ENCODE results near the gene BNC2. TPM values are rescaled to one million over a fixed set of nuclear protein-coding genes. Genes with fewer than 3 reads are reported as not detected.
"Not testable (repeated sequence)": the region's sequence is repeated elsewhere in the genome, so short reads cannot be mapped to it uniquely, and the experiment has no call there.

BNC2 gene
- polyA plus RNA-seq, 4 donors: 0.81 to 11.1 (median 1.3) TPM; not detected in 1

DNA sequence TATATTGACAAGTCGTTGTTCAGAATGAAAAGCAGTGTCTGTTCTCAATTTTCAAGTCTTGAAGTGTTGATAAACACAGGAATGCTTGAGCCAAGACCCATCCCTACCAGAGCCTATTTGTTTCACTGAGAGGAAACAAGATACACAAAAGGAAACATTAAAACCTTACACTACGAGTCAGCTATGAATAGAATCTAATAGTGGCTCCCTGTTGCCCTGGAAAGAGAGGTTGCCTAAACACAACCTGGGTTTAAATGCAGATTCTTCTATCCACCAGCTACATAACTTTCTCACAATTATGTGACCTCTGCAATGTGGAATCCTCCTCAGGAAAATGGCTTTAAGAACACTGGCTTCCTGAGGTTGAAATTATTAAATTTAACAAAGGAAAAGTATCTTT, 29.1 kb upstream of the BNC2 start:
- no peak overlapping the region for H3K4me3 ChIP-seq (ENCODE audit: low read depth in 1 of 3, low read length in 3 of 3)
- H3K4me1 ChIP-seq (ENCODE audit: control insufficient read depth in 3 of 3, insufficient read depth in 2 of 3, low read depth in 1 of 3, low read length in 2 of 3): no peaks in the 10 kb centered on the region
- FAIRE-seq: no peak
- 10 to 25% (median 15%) methylated on average over 2 of the region's 2 CpGs for WGBS, 3 donors
- no peak overlapping the region for H3K27ac ChIP-seq (ENCODE audit: low read depth in 1 of 3, low read length in 2 of 3)
- no peaks in the 10 kb centered on the region for H3K36me3 ChIP-seq (ENCODE audit: control insufficient read depth in 3 of 3, insufficient read depth in 2 of 3, low read depth in 1 of 3, low read length in 3 of 3)
- no peaks in the 10 kb centered on the region for H3K27me3 ChIP-seq (ENCODE audit: control insufficient read depth in 3 of 3, insufficient read depth in 3 of 3, low read length in 3 of 3)
- no peaks in the 10 kb centered on the region for H3K9me3 ChIP-seq (ENCODE audit: control insufficient read depth in 2 of 2, insufficient read depth in 1 of 2, low read depth in 1 of 2, low read length in 1 of 2)
- no peak for DNase-seq

DNA sequence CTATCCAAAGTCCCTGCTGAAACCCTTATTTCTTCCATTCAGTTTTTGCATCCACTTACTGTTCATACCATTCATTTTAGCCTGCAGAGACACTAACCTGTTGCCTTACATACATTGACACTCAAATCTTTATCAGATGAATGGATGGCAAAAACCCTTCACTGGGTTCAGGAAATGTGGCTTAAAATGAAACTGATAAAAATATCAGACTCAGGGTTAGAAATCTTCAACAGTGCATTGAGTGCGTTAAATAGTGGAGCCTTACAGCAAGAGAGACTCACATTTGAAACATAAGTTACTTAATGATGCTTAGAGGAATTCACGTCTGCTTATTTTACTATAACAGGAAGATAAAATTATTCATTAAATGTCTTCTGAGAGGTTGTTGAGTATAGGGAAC, 28.0 kb upstream of the BNC2 start:
- Histone ChIP-seq H3K27me3 (ENCODE audit: control insufficient read depth in 3 of 3, insufficient read depth in 3 of 3, low read length in 3 of 3) (no peaks in the 10 kb centered on the region), H3K4me1 (ENCODE audit: control insufficient read depth in 3 of 3, insufficient read depth in 2 of 3, low read depth in 1 of 3, low read length in 2 of 3) (no peaks in the 10 kb centered on the region), H3K4me3 (ENCODE audit: low read depth in 1 of 3, low read length in 3 of 3) (no peak overlapping the region), H3K27ac (ENCODE audit: low read depth in 1 of 3, low read length in 2 of 3) (no peak overlapping the region), H3K9me3 (ENCODE audit: control insufficient read depth in 2 of 2, insufficient read depth in 1 of 2, low read depth in 1 of 2, low read length in 1 of 2) (no peaks in the 10 kb centered on the region), H3K36me3 (ENCODE audit: control insufficient read depth in 3 of 3, insufficient read depth in 2 of 3, low read depth in 1 of 3, low read length in 3 of 3) (no peaks in the 10 kb centered on the region)
- DNase-seq (no peak), FAIRE-seq (no peak)
- WGBS, 3 donors: 70 to 76% (median 75%) methylated on average over 2 of the region's 2 CpGs

GRCh38 chr9:16888594-16888993, 18.1 kb upstream of the BNC2 start:
- no peak for DNase-seq

DNA sequence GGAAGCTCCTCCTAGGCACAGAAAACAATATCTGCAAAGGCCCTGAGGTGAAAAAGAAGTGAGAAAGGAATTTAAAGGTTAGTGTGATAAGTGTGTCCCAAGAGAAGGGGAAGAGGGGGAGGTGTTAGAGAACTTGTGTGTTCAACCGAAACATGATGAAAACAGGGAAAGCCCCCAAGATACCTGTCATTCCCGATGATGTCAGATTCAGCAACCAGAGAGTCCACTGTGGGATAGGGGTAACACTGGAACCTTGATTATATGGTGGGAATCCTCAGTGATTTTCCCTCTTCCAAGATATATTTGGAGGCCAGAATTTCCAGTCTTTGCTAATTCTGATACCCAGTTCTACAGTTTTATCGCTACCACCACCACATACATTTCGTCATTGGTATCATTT, 15.5 kb upstream of the BNC2 start:
- no peak overlapping the region for H3K4me3 ChIP-seq (ENCODE audit: low read depth in 1 of 3, low read length in 3 of 3)
- WGBS, 3 donors: 88 to 96% (median 89%) methylated on average over 4 of the region's 4 CpGs
- H3K27ac ChIP-seq (ENCODE audit: low read depth in 1 of 3, low read length in 2 of 3): no peak overlapping the region
- H3K36me3 ChIP-seq (ENCODE audit: control insufficient read depth in 3 of 3, insufficient read depth in 2 of 3, low read depth in 1 of 3, low read length in 3 of 3): no peaks in the 10 kb centered on the region
- peaks cover 0 to 3% (median 0%) of the 10 kb centered on the region in 3 donors for H3K27me3 ChIP-seq (ENCODE audit: control insufficient read depth in 3 of 3, insufficient read depth in 3 of 3, low read length in 3 of 3)
- no peaks in the 10 kb centered on the region for H3K4me1 ChIP-seq (ENCODE audit: control insufficient read depth in 3 of 3, insufficient read depth in 2 of 3, low read depth in 1 of 3, low read length in 2 of 3)
- FAIRE-seq: no peak
- DNase-seq: no peak
- no peaks in the 10 kb centered on the region for H3K9me3 ChIP-seq (ENCODE audit: control insufficient read depth in 2 of 2, insufficient read depth in 1 of 2, low read depth in 1 of 2, low read length in 1 of 2)

More at GRCh38 chr9:16888594-16888993, 18.1 kb upstream of the BNC2 start:
- H3K36me3 ChIP-seq (ENCODE audit: control insufficient read depth in 3 of 3, insufficient read depth in 2 of 3, low read depth in 1 of 3, low read length in 3 of 3): no peaks in the 10 kb centered on the region
- H3K27ac ChIP-seq (ENCODE audit: low read depth in 1 of 3, low read length in 2 of 3): no peak overlapping the region
- H3K4me1 ChIP-seq (ENCODE audit: control insufficient read depth in 3 of 3, insufficient read depth in 2 of 3, low read depth in 1 of 3, low read length in 2 of 3): no peaks in the 10 kb centered on the region
- H3K9me3 ChIP-seq (ENCODE audit: control insufficient read depth in 2 of 2, insufficient read depth in 1 of 2, low read depth in 1 of 2, low read length in 1 of 2): no peaks in the 10 kb centered on the region
- FAIRE-seq: no peak
- H3K4me3 ChIP-seq (ENCODE audit: low read depth in 1 of 3, low read length in 3 of 3): no peak overlapping the region
- 94 to 95% (median 95%) methylated on average over 3 of the region's 3 CpGs for WGBS, 3 donors
- H3K27me3 ChIP-seq (ENCODE audit: control insufficient read depth in 3 of 3, insufficient read depth in 3 of 3, low read length in 3 of 3): no peaks in the 10 kb centered on the region

- DNase-seq (no peak), FAIRE-seq (no peak)
- H3K9me3 ChIP-seq (ENCODE audit: control insufficient read depth in 2 of 2, insufficient read depth in 1 of 2, low read depth in 1 of 2, low read length in 1 of 2): no peaks in the 10 kb centered on the region
- H3K4me3 ChIP-seq (ENCODE audit: low read depth in 1 of 3, low read length in 3 of 3): no peak overlapping the region
- no peak overlapping the region for H3K27ac ChIP-seq (ENCODE audit: low read depth in 1 of 3, low read length in 2 of 3)
- 36 to 50% (median 47%) methylated on average over 5 of the region's 5 CpGs for WGBS, 3 donors
- H3K27me3 ChIP-seq (ENCODE audit: control insufficient read depth in 3 of 3, insufficient read depth in 3 of 3, low read length in 3 of 3): peaks cover 0 to 3% (median 0%) of the 10 kb centered on the region in 3 donors
- no peaks in the 10 kb centered on the region for H3K4me1 ChIP-seq (ENCODE audit: control insufficient read depth in 3 of 3, insufficient read depth in 2 of 3, low read depth in 1 of 3, low read length in 2 of 3)
- H3K36me3 ChIP-seq (ENCODE audit: control insufficient read depth in 3 of 3, insufficient read depth in 2 of 3, low read depth in 1 of 3, low read length in 3 of 3): no peaks in the 10 kb centered on the region
Observed at GRCh38 chr9:16884952-16885513, 14.6 kb upstream of the BNC2 start.

DNA sequence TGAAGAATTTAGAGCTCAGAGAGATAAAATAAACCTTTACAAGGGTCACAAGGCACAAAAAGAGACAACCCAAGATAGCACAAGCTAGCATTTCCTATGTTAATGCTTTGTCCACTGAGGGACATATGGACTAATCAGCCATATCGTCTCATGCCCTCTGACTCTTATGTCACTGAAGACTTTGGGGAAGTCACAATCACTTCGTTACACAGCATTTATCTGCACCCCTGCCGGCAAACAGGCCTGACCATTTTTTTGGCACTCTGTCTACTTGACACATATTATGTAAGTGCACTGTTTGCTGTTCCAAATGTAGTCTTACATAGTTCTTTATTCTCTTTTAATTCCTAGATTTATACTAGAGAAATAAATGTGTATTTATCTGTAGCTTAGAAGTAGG, 13.9 kb upstream of the BNC2 start:
- no peak for FAIRE-seq
- Histone ChIP-seq H3K4me1 (ENCODE audit: control insufficient read depth in 3 of 3, insufficient read depth in 2 of 3, low read depth in 1 of 3, low read length in 2 of 3) (no peaks in the 10 kb centered on the region), H3K27ac (ENCODE audit: low read depth in 1 of 3, low read length in 2 of 3) (no peak overlapping the region), H3K9me3 (ENCODE audit: control insufficient read depth in 2 of 2, insufficient read depth in 1 of 2, low read depth in 1 of 2, low read length in 1 of 2) (no peaks in the 10 kb centered on the region), H3K36me3 (ENCODE audit: control insufficient read depth in 3 of 3, insufficient read depth in 2 of 3, low read depth in 1 of 3, low read length in 3 of 3) (no peaks in the 10 kb centered on the region), H3K4me3 (ENCODE audit: low read depth in 1 of 3, low read length in 3 of 3) (no peak overlapping the region), H3K27me3 (ENCODE audit: control insufficient read depth in 3 of 3, insufficient read depth in 3 of 3, low read length in 3 of 3) (peaks cover 0 to 3% (median 0%) of the 10 kb centered on the region in 3 donors)
- WGBS, 3 donors: 51 to 70% (median 65%) methylated on average over 3 of the region's 3 CpGs
- no peak for DNase-seq

GRCh38 chr9:16883586-16883985, 13.1 kb upstream of the BNC2 start:
- Histone ChIP-seq H3K9me3 (ENCODE audit: control insufficient read depth in 2 of 2, insufficient read depth in 1 of 2, low read depth in 1 of 2, low read length in 1 of 2) (no peaks in the 10 kb centered on the region), H3K27ac (ENCODE audit: low read depth in 1 of 3, low read length in 2 of 3) (no peak overlapping the region), H3K27me3 (ENCODE audit: control insufficient read depth in 3 of 3, insufficient read depth in 3 of 3, low read length in 3 of 3) (peaks cover 0 to 3% (median 0%) of the 10 kb centered on the region in 3 donors), H3K4me3 (ENCODE audit: low read depth in 1 of 3, low read length in 3 of 3) (no peak overlapping the region), H3K36me3 (ENCODE audit: control insufficient read depth in 3 of 3, insufficient read depth in 2 of 3, low read depth in 1 of 3, low read length in 3 of 3) (no peaks in the 10 kb centered on the region), H3K4me1 (ENCODE audit: control insufficient read depth in 3 of 3, insufficient read depth in 2 of 3, low read depth in 1 of 3, low read length in 2 of 3) (no peaks in the 10 kb centered on the region)
- WGBS, 3 donors: 78 to 85% (median 84%) methylated on average over 6 of the region's 6 CpGs
- FAIRE-seq: no peak
- DNase-seq: no peak

- not testable (repeated sequence) for FAIRE-seq; H3K9me3 ChIP-seq (ENCODE audit: control insufficient read depth in 2 of 2, insufficient read depth in 1 of 2, low read depth in 1 of 2, low read length in 1 of 2); H3K27ac ChIP-seq (ENCODE audit: low read depth in 1 of 3, low read length in 2 of 3); H3K4me3 ChIP-seq (ENCODE audit: low read depth in 1 of 3, low read length in 3 of 3); DNase-seq; H3K4me1 ChIP-seq (ENCODE audit: control insufficient read depth in 3 of 3, insufficient read depth in 2 of 3, low read depth in 1 of 3, low read length in 2 of 3); H3K27me3 ChIP-seq (ENCODE audit: control insufficient read depth in 3 of 3, insufficient read depth in 3 of 3, low read length in 3 of 3); H3K36me3 ChIP-seq (ENCODE audit: control insufficient read depth in 3 of 3, insufficient read depth in 2 of 3, low read depth in 1 of 3, low read length in 3 of 3)
- 78 to 92% (median 79%) methylated on average over 6 of the region's 6 CpGs for WGBS, 3 donors
Observed at GRCh38 chr9:16882440-16882839, 12.0 kb upstream of the BNC2 start.

GRCh38 chr9:16879416-16879815, 8.9 kb upstream of the BNC2 start:
- H3K4me3 ChIP-seq (ENCODE audit: low read depth in 1 of 3, low read length in 3 of 3): no peak overlapping the region
- no peaks in the 10 kb centered on the region for H3K4me1 ChIP-seq (ENCODE audit: control insufficient read depth in 3 of 3, insufficient read depth in 2 of 3, low read depth in 1 of 3, low read length in 2 of 3)
- no peaks in the 10 kb centered on the region for H3K36me3 ChIP-seq (ENCODE audit: control insufficient read depth in 3 of 3, insufficient read depth in 2 of 3, low read depth in 1 of 3, low read length in 3 of 3)
- no peak for FAIRE-seq
- H3K27ac ChIP-seq (ENCODE audit: low read depth in 1 of 3, low read length in 2 of 3): no peak overlapping the region
- 63 to 66% (median 64%) methylated on average over 2 of the region's 2 CpGs for WGBS, 3 donors
- H3K27me3 ChIP-seq (ENCODE audit: control insufficient read depth in 3 of 3, insufficient read depth in 3 of 3, low read length in 3 of 3): peaks cover 0 to 3% (median 0%) of the 10 kb centered on the region in 3 donors
- no peaks in the 10 kb centered on the region for H3K9me3 ChIP-seq (ENCODE audit: control insufficient read depth in 2 of 2, insufficient read depth in 1 of 2, low read depth in 1 of 2, low read length in 1 of 2)
- no peak for DNase-seq
